Stimulated activated CD4-positive, alpha-beta T cell treated with anti-CD3 and anti-CD28 coated beads, Interleukin-2, amount 100 ng/mL, for 4 hours (primary cell): ENCODE results near the gene ASPG.

Experiments
- DNase-seq: peaks from one replicate; pipeline ENCODE4 v3.0.0-alpha.2; 2020; ENCODE audit warnings: low read depth

Gene ASPG

DNA sequence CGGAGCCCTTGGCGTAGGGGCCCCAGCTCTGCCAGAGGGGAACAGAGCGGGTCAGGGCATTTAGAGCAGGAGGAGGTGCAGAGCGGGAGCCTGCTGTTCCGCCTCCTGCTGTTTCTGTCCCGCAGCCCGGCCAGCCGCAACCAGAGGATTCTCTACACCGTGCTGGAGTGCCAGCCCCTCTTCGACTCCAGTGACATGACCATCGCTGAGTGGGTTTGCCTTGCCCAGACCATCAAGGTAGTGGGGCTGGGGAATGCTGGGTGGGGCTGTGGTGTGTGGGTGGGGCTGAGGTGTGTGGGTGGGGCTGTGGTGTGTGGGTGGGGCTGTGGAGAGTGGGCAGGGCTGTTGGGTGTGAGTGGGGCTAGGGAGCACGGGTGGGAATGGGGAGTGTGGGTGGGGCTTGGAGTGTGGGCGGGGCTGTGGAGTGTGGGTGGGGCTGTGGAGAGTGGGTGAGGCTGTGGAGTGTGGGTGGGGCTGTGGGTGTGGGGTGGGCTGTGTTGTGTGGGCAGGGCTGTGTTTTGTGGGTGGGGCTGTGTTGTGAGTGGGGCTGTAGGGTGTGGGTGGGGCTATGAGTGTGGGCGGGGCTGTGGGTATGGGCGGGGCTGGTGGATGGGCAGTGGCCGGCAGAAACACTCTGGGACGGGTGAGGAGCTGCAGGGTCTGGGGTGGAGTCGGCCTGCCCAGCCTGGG, 8.0 kb downstream of the ASPG start:
- DNase-seq, result no peak

DNA sequence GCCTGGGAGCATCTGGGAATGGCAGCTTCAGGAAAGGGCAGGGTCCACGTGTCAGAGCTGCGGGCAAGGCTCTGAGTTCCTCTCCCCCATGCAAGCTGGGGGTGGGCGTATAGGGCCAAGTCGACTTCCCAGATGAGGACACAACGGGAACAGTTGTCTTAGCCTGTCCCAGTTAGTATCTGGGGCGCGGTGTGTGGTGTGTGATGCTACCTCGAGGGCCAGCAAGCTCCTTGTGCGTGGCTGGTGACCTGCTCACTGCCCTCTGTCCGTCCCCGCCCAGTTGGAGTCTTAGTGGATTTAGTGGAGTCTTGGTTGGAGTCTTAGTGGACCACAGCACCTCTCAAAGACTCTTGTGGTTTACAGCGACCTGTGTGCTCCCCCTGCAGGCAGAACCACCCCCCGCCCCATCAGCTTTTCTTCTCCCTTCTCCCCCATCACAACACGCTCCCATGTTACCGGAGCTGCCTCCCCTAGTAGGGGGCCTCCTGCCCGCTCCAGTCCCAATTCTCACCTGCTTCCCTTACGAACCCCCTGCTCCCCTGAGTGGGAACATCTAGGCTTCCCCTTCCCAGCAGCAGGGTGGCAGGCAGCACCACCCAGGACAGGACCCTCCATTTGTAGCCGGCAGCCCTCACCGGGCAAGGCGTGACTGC, 8.7 kb downstream of the ASPG start:
- no peak for DNase-seq

DNA sequence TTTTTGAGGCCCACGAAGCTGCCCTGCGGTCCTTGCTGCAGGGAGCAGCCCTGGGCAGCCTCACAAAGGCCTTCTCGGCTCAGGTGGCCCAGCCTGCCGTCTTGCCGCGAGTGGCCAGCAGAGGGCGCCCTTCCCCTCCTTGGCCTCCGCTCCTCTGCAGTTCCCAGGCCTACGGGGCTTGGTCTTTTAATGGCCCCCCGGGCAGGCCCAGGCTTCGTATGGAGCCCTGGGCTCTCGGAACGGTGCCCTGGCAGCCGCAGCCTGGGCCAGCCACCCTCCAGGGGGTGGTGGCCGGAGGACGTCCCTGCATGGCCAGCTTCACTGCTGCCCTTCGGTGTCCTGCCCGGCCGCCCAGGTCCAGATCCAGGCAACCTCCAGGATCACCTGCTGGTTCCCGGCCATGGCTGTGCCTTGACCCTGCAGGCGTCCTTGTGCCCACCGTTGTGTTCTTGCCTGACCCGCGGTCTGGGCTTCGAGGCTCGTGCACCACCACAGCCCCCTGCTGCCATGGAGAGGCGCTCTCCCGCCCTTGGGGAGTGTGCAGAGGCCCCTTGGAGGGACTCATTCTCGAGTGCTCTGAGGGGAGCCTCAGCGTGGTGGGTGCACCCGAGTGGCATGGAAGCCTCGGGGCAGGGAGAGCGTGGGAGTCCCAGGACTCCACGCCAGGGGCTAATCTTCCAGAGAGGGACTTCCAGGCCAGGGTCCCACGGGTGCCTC, 9.4 kb downstream of the ASPG start:
- peak; percentile 42 for DNase-seq

DNA sequence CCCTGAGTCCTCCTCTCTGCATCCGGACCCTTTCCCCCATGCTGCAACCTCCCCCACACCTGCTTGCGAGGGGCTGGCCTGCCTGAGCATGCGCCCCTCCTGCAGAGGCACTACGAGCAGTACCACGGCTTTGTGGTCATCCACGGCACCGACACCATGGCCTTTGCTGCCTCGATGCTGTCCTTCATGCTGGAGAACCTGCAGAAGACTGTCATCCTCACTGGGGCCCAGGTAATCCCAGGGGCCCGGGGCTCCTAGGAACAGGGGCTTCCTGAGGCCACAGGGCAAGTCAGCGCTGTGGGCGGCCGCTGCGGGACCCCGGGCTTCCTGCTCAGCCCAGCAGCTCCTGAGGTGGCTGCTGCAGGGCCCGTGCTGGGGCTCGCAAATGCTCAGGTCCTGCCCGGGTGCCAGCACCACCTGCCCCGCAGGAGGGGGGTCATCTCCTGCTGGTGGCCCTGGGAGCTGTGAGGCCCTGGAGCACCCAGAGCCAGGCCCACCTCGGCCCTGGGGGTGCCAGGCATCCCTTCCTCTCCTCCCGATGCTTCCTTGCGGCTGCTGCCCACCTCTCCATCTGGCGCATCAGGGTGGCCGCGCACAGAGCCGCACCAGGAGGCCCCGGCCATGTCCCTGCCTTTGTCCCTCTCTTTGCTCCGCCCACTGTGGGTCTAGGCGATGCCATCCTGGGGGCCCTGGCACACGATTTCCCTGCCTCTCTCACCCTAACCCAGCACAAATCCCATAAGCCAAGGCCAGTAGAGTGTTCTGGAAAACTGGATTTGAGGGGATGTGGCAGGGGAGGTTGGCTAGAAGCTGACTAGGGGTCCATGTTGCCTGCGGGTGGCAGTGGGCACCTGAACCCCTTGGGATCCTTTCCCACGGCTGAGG, 10.2 kb downstream of the ASPG start:
- no peak for DNase-seq

DNA sequence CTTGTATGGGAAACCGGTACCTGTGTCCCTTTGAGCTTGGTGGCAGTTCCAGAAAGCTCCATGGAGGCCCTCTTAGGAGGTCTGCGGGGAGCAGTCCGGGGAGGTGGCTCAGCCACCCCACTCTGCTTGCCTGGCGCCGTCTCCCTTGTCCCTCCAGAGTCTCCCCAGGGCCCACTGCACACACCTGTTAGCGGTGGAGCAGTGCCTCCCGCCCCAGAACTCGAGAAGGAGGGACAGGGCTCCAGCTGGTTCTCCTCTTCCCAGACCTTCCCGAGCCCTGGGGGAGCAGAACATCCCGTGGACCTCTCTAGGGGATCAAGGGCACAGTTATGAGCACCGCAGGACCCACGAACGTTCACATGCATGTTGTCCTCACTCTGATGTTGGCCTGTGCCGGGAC, 10.8 kb downstream of the ASPG start:
- no peak for DNase-seq

DNA sequence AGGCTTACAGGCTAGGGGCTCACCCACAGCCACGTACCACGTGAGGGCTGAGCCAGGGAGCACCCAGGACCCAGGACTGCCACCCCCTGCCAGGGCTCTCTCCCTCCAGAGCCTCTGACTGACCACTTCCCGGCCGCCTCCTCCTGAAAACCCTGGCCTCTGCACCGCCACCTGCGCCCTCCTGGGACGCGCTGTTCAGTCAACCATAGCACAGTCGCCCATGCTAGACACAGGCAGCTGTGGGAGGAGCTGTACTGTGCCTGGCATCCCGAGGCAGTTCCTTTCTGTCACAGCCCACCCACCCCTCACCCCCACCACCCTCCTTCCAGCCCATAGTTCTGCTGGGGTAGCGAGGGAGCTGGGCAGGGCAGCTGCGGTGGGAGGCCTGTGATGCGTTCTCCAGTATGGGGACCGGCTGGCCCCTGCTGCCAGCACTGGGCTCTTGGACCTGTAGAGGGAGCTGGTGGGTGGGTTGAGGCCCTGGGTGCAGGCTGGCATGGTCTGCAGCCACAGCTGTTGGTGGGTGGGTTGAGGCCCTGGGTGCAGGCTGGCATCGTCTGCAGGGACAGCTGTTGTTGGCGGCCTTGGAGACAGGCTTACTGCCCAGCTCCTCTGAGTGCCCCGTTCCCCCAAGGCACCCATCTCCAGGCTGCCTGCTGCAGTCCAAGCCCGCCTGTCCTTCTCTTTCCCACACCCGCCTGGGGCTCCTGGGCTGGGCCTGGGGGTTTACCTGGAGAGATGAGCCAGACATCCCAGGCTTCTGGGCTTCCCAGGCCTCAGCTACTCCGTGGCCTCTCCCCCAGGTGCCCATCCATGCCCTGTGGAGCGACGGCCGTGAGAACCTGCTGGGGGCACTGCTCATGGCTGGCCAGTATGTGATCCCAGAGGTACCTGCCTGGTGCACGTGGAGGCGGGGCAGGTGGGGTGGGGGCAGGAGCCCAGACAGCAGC, 11.5 kb downstream of the ASPG start:
- no peak for DNase-seq

DNA sequence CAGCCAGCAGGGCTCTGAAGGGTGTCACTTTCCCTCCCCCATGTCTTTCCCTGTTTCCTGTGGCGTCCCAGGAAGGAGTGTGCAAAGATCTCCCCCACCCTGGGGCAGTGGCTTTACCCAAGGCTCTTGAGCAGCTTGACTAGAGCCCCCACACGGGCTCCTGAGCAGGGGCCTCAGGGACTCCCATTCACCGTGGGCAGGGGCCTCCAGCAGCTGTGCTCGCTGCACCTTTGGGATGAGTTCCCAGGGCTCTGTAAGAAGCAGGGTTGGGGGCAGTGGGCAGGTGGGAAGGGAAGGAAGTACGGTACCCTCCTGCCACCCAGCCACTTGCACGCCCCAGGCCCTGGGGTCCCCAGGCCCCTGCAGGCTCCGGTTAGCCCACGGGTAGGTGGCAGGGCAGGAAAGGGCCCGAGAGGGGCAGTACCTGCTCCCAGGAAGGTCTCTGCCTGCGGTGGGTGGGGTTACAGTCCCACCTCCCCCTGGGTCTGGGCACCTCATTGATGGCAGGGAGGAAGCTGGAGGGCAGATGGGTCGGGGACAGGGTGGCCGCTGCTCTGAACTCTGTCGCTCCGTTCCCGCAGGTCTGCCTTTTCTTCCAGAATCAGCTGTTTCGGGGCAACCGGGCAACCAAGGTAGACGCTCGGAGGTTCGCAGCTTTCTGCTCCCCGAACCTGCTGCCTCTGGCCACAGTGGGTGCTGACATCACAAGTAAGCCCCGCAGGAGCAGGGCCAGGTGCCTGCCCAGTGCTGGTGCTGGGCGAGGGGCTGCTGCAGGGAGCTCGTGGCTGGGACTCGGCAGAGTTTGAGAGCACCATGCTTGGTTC, 13.0 kb downstream of the ASPG start:
- no peak for DNase-seq

DNA sequence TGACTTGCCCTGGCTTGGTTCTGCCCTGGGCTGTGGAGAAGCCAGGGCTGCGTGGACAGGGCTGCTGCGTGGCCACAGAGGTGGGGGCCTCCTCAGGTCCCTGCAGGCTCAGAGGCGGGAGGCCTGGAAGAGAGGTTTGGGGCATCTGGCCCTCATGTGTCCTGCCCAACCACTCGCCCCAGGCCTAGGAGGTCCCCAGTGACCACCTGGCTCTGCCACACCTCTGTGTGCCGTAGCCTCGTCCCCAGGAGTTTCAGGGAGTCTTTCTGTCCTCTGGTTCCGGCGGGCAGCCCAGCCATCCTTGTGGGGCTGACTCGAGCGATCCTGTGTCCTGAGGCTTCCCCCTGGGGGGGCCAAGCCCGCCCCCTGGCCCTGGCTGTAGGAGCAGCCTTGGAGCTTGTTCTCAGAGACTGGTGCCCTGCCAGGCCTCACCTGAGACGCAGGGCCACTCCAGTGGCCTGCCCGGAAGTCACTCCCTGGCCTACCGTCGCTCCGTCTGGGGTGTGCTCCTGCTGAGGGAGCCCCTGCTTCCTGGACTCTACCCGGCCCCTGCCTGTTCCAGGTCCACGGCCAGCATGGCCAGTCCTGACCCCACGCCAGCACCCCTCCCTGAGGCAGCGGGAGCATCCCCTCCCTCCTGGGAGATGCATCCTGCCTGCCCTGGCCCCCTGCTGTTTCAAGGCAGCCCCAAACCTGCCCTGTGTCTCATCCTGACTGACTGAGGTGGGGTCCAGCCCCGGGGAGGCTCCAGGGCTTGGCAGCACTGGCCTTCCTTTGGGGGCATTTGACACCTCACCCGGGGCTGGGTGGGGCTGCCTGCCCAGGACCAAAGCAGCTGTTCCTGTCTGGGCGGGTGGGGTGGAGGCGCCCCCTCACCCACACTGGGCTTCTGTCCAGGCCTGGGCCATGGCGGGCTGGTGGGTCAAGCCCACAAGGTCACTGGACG, 13.9 kb downstream of the ASPG start:
- no peak for DNase-seq

DNA sequence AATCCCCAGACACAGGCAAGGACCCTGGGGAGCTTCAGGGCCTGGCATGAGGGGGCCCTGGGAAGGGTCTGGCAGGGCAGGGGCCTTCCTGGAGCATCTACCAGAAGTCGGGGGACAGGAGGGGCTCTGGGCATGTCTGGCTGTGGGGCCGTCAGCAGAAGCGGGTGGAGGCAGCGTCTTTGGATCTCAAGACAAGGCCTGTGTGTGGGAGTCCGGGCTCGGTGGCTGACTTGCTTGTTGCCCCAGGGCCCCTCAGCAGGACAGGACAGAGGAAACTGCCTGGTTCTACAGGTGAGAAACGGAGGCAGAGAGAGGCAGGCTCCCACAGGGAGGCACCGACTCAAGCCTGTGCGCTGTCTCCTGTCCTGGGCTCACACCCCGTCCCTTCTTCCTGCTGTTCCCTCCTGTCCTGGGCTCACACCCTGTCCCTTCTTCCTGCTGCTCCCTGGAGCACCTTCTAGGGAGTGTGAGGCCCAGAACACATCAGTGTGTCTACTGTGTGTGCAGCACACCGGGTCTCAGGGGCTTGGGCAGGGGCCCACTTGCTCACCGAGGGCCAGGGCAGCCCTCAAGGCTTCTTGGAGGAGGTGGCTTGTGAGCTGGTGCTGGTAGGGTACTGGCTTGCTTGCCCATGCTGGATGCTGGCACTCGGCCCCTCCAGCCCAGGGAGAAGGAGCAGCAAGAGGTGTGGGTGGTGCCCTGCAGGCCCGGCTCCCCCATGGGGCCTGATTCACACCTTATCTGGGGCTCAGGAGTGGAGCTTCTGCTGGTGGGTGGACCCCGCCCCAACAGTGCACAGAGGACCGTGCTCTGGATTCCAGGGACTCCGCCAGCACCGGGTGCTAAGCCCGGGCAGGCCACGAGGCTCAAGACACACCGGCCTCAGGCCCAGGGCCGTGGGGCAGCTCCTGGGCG, 14.9 kb downstream of the ASPG start:
- no peak for DNase-seq

DNA sequence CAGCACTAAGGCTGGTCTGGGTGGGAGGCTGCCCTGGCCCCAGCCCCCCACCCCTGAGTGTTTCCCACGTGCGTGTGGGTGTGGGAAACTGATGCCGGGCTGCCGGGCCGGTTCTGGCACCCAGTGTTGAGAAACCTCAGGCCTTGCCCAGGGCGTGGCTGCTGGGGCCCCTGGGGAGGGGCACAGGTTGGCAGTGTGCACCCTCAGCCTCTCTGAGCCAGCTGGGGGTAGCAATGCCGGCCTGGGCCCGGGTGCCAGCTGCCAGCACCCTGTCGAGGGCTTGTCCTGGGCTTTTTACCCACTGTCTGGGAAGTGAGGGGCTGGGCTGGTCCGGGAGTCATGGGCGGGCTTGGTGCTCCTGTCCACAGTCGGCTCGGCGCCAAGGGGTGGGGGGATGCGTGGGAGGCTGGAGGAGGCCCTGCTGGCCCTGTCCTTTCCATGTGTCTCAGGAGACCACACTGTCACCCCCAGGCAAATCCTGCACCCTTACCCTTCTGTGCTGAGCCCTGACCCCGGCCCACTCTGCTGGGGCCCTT, 15.7 kb downstream of the ASPG start:
- no peak for DNase-seq

DNA sequence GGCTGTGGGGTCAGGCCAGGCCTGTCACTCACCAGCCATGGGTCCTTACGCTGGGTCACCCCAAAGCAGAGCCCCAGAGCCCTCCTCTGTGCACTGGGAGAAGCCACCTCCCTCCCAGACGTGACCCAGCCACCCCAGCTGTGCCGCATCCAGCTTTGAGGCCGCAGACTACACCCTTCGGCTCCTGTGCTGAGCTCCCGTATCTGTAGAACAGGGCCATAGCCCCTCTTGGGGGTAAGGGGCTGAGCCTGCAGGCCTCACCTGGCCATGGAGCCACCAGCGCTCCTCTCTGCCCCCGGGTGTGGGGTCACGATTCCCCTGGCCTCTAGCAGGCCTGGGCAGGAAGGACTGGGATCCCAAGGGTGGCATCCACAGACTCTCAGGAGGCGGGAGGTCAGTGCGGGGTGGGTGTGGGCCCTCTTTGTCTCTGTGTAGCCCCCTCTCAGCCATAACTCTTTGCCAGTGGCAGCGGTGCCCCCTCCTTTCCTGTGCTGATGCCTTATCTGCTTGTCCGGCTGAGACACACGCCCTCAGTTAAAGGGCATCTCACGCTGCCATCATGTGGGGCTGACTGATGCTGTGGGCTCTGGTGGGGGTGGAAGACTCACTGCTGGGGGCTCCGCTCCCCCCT, 16.3 kb downstream of the ASPG start:
- no peak for DNase-seq

DNA sequence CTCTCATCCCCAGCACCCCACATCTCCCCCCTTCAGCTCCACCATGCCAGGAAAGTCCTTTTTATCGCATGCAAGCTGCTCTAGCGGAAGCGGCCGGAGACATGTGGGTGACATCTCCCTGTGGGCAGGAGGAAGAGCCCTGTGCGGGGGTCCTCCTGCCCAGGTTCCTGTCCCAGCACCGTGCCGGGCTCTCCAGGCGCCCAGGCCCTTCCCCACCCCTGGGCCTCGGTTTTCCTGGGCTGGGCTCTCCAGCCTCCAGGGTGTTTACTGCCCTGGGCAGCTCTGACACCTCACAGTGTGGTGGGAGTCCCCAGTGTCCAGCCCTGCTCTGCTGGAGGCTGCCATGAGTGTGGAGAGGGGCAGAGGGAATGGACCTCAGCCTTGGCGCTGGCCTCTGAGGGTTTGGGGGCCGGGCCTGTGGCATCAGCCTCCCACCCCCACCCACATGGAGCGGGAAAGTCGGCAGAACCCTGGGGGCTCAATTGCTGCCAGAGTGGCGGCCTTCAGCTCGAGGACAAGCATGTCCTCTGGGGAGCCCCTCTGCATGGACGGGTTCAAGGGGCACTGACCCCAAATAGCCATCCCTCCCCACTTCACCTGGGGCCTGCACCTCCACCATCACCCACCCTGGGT, 16.9 kb downstream of the ASPG start:
- DNase-seq, result no peak

DNA sequence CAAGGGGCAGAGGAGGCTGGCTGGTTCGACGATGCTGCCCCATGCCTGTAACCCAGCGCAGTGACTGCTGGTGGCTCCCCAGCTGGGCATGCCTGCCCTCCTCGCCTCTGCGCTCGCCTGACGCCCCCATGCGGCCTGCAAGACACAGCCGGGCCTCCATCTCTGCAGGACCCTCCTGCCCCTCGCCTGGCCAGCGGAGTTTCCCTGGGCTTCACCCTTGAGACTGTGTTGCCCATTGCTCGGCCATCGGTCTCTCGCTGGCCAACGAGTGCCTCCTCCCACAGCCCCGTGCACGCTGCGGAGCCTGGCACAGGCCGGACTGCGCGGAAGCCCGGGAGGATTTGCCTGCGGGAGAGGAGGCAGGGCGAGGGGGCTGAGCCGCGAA, 17.6 kb downstream of the ASPG start:
- no peak for DNase-seq

DNA sequence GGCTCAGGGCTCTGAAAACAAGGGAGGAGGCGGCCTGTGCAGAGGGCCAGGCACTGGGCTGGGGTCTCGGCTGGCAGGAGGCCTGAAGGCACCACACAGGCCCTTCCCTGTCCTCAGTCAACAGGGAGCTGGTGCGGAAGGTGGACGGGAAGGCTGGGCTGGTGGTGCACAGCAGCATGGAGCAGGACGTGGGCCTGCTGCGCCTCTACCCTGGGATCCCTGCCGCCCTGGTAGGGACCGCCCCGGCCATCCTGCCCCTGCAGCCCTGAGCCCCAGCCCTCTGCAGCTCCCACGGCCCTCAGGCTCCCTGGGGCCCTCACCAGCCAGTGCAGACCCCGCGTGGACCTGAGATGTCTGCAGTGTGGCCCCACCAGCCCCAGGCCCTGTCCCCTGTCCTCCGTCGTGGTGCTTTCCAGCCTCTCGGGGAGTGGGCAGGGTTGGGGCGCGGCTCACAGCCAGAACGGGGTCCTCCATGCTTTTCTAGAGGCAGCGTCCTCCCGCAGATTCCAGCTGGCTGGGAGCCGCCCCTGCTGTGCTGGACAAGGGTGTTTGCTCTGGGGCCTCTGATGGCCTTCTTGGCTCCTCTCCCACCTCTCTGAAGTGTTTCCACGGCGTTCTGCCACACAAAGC, 18.1 kb downstream of the ASPG start:
- no peak for DNase-seq

DNA sequence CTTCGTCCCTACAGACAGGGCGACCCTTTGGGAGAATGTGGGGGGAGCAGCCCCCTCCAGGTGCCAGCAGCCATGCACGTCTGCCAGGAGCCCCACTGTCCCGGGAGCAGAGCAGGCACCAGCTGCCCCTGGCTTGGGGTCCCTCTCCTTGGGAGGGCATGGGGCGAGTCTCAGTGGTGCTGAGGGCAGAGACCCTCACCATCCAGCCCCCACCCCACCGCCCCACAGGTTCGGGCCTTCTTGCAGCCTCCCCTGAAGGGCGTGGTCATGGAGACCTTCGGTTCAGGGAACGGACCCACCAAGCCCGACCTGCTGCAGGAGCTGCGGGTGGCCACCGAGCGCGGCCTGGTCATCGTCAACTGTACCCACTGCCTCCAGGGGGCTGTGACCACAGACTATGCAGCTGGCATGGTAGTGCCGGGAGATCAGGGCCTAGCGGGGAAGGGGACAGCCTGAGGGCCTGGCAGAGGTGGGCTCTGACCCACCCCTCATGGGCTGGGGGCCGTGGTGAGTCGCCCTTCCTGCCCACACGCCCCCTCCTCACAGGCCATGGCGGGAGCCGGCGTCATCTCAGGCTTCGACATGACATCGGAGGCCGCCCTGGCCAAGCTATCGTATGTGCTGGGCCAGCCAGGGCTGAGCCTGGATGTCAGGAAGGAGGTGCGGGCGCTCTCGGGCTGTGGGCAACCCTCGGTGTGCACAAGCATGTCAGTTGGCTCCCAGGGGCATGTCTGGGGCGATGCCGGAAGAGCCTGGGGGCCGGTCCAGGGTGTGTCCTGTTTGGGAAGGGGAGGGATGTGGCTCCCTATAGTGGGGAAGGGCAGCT, 18.8 kb downstream of the ASPG start:
- DNase-seq, result no peak
